Neural cell (in vitro differentiated cells): ENCODE results near the gene OPRPN.

ENCODE experiments used
- EZH2 ChIP-seq: fragments of 200-600, 300-800 bp; shearing (Covaris generic), sonication (generic); IDR thresholded peaks from 2 replicates; pipeline ENCODE4 v1.6.1; 2014; ENCODE audit warnings: antibody characterized with exemption, low read length, borderline replicate concordance, mild to moderate bottlenecking; ENCODE audit not compliant: insufficient read depth, poor library complexity, severe bottlenecking
- RAD21 ChIP-seq: fragments of 450-650 bp; conservative IDR thresholded peaks from 2 replicates; pipeline ENCODE4 v1.6.1; 2014; ENCODE audit warnings: antibody characterized with exemption, mild to moderate bottlenecking, moderate library complexity

DNA sequence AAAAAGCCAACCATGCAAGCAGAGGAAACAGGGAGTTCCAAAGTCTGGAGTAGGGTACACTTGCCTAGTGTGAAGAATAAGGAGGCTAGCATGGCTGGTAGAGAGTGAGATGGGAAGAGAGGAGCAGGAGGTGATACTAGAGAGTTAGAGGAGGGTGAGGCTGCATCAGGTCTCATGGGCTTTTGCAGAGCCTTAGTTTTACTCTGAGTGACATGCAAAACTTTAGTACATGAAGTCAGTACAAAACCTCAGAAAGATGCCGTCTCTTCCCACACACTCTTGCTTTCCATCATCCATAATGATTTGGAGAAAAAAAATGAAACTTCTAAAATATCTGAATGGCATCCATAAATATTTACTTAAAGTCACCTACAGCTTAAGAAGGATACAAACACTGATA is 5.0 kb downstream of the OPRPN start:
- TF ChIP-seq RAD21 (no peak), EZH2 (no peak)
